Activated T-cell treated with anti-CD3 and anti-CD28 coated beads, Interleukin-2, amount 50 U/mL, for 72 hours (primary cell): ENCODE measurements around the gene ASTN2. TPM values are rescaled to one million over a fixed set of nuclear protein-coding genes. Genes with fewer than 3 reads are reported as not detected.
"Not testable (repeated sequence)": the region's sequence is repeated elsewhere in the genome, so short reads cannot be mapped to it uniquely, and the experiment has no call there.

Experiments used
- ATAC-seq, 2 donors: fragments of 150-1000 bp; cut with Tn5 transposase; replicated peaks in 1 of 2; 2 replicates each; pipeline ENCODE4 v1.10.0; 2021; ENCODE audit warnings: moderate library complexity in 2 of 2, mild to moderate bottlenecking in 1 of 2
- DNase-seq, 2 donors: peaks; one replicate each; pipeline ENCODE4 v3.0.0; 2021 to 2022; ENCODE audit warnings: mixed read lengths in 1 of 2
- H3K27ac Mint-ChIP-seq: one replicate; pipeline ENCODE4 v1.8.0; 2022; ENCODE audit warnings: mild to moderate bottlenecking, moderate library complexity, mixed read lengths
- H3K27me3 Mint-ChIP-seq: one replicate; pipeline ENCODE4 v1.8.0; 2022; ENCODE audit warnings: low read depth, mixed read lengths
- H3K36me3 Mint-ChIP-seq, 2 donors: one replicate each; pipeline ENCODE4 v1.8.0; 2022; ENCODE audit warnings: mixed read lengths in 2 of 2, mild to moderate bottlenecking in 1 of 2; ENCODE audit not compliant: insufficient read depth in 2 of 2
- H3K4me1 Mint-ChIP-seq: one replicate; pipeline ENCODE4 v1.8.0; 2022; ENCODE audit warnings: low read depth, mixed read lengths
- H3K4me3 Mint-ChIP-seq, 2 donors: one replicate each; pipeline ENCODE4 v1.8.0; 2022; ENCODE audit warnings: mild to moderate bottlenecking in 2 of 2, mixed read lengths in 2 of 2, moderate library complexity in 2 of 2
- H3K9me3 Mint-ChIP-seq, 2 donors: one replicate each; pipeline ENCODE4 v1.8.0; 2022; ENCODE audit warnings: mixed read lengths in 2 of 2
- total RNA-seq, 2 donors: library from RNA; stranded (reverse); gene quantifications; one replicate each; pipeline ENCODE4 v1.2.3, GENCODE V29; 2022

ASTN2 gene
- total RNA-seq, 2 donors from 2014 or later = 4.2 to 5.6 TPM

- no peaks in the 10 kb centered on the region for H3K4me1 Mint-ChIP-seq
- DNase-seq (no peak), ATAC-seq (no peak)
- H3K9me3 Mint-ChIP-seq = no peaks in the 10 kb centered on the region
- no peaks in the 10 kb centered on the region for H3K36me3 Mint-ChIP-seq
- no peak overlapping the region for H3K27ac Mint-ChIP-seq
- no peak overlapping the region for H3K4me3 Mint-ChIP-seq
- no peaks in the 10 kb centered on the region for H3K27me3 Mint-ChIP-seq
Measured at GRCh38 chr9:116843863-116844620, 570.8 kb downstream of the ASTN2 start.

- Mint-ChIP-seq H3K4me3 (no peak overlapping the region), H3K4me1 (no peaks in the 10 kb centered on the region), H3K27me3 (no peaks in the 10 kb centered on the region), H3K9me3 (no peaks in the 10 kb centered on the region), H3K27ac (no peak overlapping the region), H3K36me3 (no peaks in the 10 kb centered on the region)
- no peak for ATAC-seq
- no peak for DNase-seq
Measured at GRCh38 chr9:116842658-116843057, 572.2 kb downstream of the ASTN2 start.

DNA sequence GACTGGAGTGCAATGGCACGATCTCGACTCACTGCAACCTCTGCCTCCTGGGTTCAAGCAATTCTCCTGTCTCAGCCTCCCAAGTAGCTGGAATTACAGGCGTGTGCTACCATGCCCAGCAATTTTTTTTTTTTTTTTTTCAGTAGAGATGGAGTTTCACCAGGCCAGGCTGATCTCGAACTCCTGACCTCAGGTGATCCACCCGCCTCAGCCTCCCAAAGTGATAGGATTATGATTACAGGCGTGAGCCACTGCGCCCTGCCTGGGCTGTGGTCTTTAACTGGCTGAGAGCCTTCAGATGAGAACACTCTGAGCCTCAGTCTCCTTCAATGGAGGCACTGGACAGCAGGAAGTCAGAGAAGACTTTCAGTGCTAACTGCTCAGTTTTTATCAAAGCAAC is 576.4 kb downstream of the ASTN2 start:
- H3K36me3 Mint-ChIP-seq, H3K27me3 Mint-ChIP-seq, H3K9me3 Mint-ChIP-seq, H3K27ac Mint-ChIP-seq, H3K4me1 Mint-ChIP-seq, DNase-seq, ATAC-seq, H3K4me3 Mint-ChIP-seq: not testable (repeated sequence)

GRCh38 chr9:116837018-116837989 is 577.6 kb downstream of the ASTN2 start:
- ATAC-seq (no peak), DNase-seq (no peak)
- Mint-ChIP-seq H3K4me3 (no peak overlapping the region), H3K27ac (no peak overlapping the region), H3K4me1 (no peaks in the 10 kb centered on the region), H3K27me3 (no peaks in the 10 kb centered on the region), H3K36me3 (no peaks in the 10 kb centered on the region), H3K9me3 (no peaks in the 10 kb centered on the region)

DNA sequence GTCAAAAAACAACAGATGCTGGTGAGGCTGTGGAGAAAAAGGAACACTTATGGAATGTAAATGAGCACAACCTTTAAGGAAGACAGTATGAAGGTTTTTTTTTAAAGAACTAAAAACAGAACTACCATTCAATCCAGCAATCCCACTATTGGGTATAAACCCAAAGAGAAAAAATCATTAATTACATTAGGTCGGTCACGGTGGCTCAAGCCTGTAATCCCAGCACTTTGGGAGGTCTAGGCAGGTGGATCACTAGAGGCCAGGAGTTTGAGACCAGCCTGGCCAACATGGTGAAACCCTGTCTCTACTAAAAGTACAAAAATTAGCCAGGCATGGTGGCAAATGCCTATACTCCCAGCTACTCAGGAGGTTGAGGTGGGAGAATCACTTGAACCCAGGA is 584.5 kb downstream of the ASTN2 start:
- not testable (repeated sequence) for H3K9me3 Mint-ChIP-seq, DNase-seq, ATAC-seq, H3K27ac Mint-ChIP-seq, H3K36me3 Mint-ChIP-seq, H3K4me1 Mint-ChIP-seq, H3K27me3 Mint-ChIP-seq, H3K4me3 Mint-ChIP-seq

DNA sequence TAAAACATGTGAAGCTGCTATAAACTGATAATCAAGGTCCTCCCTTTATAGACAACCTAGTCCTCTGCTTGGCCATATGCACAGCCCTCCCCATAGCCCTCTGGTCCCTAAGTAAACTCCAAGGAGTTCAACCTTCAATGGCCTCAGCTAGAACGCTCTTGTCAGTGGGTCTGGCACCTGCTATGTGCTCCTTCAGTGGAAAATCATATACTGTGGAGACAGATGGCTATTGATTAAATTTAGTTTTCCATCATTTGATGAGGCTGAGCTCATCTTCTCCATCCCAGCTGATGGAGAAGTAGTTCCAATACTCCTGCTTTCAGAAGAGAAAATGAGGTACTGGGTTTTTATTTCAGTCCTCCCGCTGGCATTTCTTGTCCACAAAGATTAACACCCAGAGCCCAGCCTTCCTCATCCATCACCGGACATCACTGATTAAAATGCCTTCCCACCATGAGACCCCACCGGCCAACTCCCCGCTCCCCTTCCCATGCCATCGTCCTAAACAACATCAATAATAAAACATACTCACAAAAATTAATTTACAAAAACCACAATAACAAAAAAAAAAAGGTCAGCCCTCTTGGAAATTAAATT is 593.1 kb downstream of the ASTN2 start:
- Mint-ChIP-seq H3K4me1 (no peaks in the 10 kb centered on the region), H3K27ac (no peak overlapping the region), H3K9me3 (no peaks in the 10 kb centered on the region), H3K27me3 (peaks cover 9% of the 10 kb centered on the region), H3K4me3 (no peak overlapping the region), H3K36me3 (no peaks in the 10 kb centered on the region)
- DNase-seq (no peak), ATAC-seq (no peak)

GRCh38 chr9:116819116-116819515 is 595.7 kb downstream of the ASTN2 start:
- H3K27me3 Mint-ChIP-seq = peaks cover 9% of the 10 kb centered on the region
- H3K27ac Mint-ChIP-seq = no peak overlapping the region
- no peaks in the 10 kb centered on the region for H3K9me3 Mint-ChIP-seq
- ATAC-seq (no peak), DNase-seq (no peak)
- no peaks in the 10 kb centered on the region for H3K36me3 Mint-ChIP-seq
- H3K4me3 Mint-ChIP-seq = no peak overlapping the region
- H3K4me1 Mint-ChIP-seq = no peaks in the 10 kb centered on the region

GRCh38 chr9:116817762-116818161 is 597.1 kb downstream of the ASTN2 start:
- no peaks in the 10 kb centered on the region for H3K9me3 Mint-ChIP-seq
- H3K27ac Mint-ChIP-seq = no peak overlapping the region
- no peaks in the 10 kb centered on the region for H3K36me3 Mint-ChIP-seq
- DNase-seq = no peak
- H3K4me3 Mint-ChIP-seq = no peak overlapping the region
- ATAC-seq = no peak
- H3K27me3 Mint-ChIP-seq = peaks cover 9% of the 10 kb centered on the region
- H3K4me1 Mint-ChIP-seq = no peaks in the 10 kb centered on the region

DNA sequence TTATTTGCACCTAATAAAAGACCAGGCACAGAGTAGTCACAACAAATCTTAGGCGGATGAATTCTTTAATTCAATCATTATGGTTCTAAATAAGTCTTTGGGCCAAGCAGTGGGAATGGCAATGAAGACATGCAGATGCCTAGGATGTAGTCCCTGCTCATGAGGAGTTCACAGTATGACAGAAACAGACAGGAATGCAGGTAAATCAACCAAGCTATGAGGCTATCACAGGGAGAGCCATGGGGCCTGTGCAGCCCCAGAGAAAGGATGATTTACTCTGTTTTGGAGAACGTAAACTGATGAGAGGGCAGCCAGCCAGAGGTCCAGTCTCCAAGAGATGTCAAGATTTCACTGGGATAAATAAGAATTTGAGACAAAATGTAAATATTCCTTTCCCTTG is 598.4 kb downstream of the ASTN2 start:
- DNase-seq (no peak), ATAC-seq (no peak)
- Mint-ChIP-seq H3K4me1 (no peaks in the 10 kb centered on the region), H3K9me3 (no peaks in the 10 kb centered on the region), H3K4me3 (no peak overlapping the region), H3K27me3 (peaks cover 13% of the 10 kb centered on the region), H3K36me3 (no peaks in the 10 kb centered on the region), H3K27ac (no peak overlapping the region)

- ATAC-seq (no peak), DNase-seq (no peak)
- Mint-ChIP-seq H3K4me3 (no peak overlapping the region), H3K4me1 (no peaks in the 10 kb centered on the region), H3K27ac (no peak overlapping the region), H3K36me3 (no peaks in the 10 kb centered on the region), H3K27me3 (peaks cover 9% of the 10 kb centered on the region), H3K9me3 (no peaks in the 10 kb centered on the region)
Measured at GRCh38 chr9:116815835-116816234, 599.0 kb downstream of the ASTN2 start.

DNA sequence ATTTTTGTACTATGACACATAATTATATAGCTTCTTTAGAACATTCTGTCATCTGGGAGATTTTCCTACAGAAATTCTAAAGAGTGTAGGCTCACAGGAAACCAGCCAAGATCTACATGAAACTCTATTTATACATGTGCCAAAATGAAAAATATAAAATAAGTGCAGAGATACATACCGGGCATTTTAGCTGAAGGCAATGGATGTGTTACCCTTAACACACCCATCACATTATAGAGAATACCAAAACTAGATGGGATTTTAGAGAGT is 601.9 kb downstream of the ASTN2 start:
- Mint-ChIP-seq H3K27ac (no peak overlapping the region), H3K36me3 (no peaks in the 10 kb centered on the region), H3K4me1 (no peaks in the 10 kb centered on the region), H3K27me3 (peaks cover 9% of the 10 kb centered on the region), H3K4me3 (no peak overlapping the region), H3K9me3 (no peaks in the 10 kb centered on the region)
- DNase-seq = no peak
- ATAC-seq = no peak

DNA sequence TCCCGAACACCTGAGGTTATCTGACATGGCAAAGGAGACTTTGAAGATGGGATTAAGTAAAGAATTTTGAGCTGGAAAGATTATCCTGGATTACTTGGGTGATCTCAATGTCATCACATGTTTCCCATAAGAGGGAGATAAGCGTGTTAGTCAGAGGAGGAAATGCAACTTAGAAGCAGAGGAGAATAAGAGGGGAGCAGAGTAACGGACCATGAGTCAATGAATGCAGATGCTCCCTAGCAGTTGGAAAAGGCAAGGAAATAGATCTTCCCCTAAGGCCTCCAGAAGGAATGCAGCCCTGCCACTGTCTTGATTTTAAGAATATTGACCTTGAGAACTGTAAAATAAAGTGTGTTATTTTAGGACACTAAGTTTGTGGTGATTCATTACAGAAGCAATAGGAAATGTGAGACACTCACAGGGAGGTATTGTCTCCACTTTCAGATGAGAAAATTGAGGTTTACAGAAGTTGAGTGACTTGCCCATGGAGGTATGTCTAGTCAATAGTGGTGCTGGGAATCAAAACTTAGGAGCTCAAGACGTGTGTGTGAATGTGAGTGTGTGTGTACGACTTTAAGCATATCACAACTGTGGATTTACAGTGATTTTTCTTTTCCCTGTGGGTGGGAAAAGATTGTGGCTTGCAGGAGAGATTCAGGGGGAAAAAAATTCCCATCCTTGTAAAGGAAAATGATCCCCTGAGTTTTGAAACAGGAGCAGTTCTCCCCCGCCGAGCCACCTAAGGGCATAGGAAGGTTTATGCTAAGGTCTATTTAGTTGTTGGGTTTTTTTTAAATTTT is 602.4 kb downstream of the ASTN2 start:
- no peaks in the 10 kb centered on the region for H3K4me1 Mint-ChIP-seq
- no peaks in the 10 kb centered on the region for H3K36me3 Mint-ChIP-seq
- H3K4me3 Mint-ChIP-seq = no peak overlapping the region
- no peak overlapping the region for H3K27ac Mint-ChIP-seq
- no peak for DNase-seq
- H3K9me3 Mint-ChIP-seq = no peaks in the 10 kb centered on the region
- H3K27me3 Mint-ChIP-seq = peaks cover 9% of the 10 kb centered on the region
- no peak for ATAC-seq

- Mint-ChIP-seq H3K4me3 (no peak overlapping the region), H3K27me3 (peaks cover 9% of the 10 kb centered on the region), H3K27ac (no peak overlapping the region), H3K4me1 (no peaks in the 10 kb centered on the region), H3K36me3 (no peaks in the 10 kb centered on the region), H3K9me3 (no peaks in the 10 kb centered on the region)
- ATAC-seq (no peak), DNase-seq (no peak)
Measured at GRCh38 chr9:116809656-116810055, 605.2 kb downstream of the ASTN2 start.
